HT1080 (cell line): ENCODE measurements around the gene SIGLEC1. TPM values are rescaled to one million over a fixed set of nuclear protein-coding genes. Genes with fewer than 3 reads are reported as not detected.

Experiments
- DNase-seq: peaks from one replicate; pipeline ENCODE4 v3.0.0-alpha.2; 2015; ENCODE audit warnings: low read depth
- total RNA-seq: library from RNA; depleted of rRNA; stranded (reverse); fragments of >200 nt; shearing (Covaris generic); gene quantifications from 2 replicates; pipeline ENCODE4 v1.2.3, GENCODE V29; 2014

The SIGLEC1 gene
- total RNA-seq, 1 experiment from 2014 or later: not detected

DNA sequence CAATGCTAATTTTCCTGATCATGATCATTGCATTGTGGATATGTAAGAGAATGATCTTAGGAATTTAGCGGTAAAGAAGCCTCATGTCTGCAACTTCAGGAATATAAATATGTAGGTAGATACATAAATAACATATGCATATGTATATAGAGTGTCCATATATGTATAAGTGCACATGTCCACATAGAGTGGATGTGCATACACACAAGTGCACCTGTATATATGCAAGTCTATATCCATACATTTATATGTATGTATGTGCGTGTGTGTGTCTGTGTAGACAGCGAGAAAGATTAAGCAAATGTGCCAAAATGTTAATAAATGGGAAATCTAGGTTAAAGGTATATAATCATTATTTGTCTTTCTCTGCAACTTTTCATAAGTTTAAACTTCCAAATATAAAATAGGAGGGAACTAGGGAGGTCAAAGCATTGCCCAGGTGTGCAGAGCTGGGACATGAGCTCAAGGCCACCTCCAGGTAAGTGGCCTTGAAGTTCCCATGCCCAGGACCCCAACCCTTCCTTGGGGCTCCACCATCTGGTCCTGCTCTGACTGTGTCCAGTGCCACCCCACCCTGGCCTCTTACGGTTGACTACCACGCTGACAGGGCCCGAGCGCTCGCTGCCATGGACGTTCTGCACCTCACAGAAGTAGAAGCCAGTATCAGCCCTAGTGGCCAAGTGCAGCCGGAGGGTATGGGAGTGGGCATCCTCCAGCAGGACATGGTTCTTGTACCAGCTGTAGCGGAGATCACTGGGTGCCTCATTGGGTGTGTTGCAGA is 9.6 kb downstream of the SIGLEC1 start:
- no peak for DNase-seq

DNA sequence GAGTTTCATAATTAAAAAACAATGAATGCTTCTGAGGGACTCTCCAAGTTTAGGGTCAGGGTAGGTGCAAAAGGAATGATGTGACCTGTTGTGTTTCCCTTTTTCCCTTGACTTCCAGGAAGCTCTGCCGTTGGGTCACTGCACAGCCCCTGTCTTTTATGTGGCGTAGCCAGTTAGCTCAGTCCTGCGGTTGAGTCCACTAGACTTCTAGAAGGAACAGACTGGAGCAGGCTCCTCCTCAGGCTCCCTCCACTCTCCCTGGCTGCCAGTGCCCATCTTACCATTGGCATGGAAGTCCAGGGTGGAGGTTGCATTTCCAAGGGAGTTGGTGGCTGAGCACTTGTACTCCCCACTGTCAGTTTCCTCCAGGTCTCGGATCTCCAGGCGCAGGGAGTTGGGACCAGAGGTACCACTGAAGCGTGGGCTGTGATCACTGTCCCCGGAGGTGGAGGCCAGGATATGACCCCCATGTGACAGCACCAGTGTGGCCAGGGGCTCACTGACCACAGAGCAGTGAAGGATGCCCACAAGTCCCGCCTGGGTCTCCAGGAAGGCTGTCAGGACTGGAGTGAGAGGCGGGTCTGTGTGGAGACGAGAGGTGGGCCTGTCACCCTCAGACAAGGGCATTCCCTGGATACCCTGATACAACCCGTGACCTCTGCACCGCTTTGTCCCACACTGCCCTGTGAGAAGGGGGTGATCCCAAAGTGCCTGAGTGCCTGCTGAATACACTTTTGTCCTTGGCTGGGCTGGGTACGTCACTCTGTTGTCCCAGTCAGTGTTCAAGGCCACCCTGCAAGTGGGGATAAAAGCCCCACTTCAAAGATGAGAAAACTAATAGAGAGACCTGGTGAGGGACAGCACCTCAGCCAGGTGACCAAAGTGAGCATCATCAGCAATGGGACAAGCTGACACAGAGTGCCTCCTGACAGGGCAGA is 11.1 kb downstream of the SIGLEC1 start:
- DNase-seq: no peak

DNA sequence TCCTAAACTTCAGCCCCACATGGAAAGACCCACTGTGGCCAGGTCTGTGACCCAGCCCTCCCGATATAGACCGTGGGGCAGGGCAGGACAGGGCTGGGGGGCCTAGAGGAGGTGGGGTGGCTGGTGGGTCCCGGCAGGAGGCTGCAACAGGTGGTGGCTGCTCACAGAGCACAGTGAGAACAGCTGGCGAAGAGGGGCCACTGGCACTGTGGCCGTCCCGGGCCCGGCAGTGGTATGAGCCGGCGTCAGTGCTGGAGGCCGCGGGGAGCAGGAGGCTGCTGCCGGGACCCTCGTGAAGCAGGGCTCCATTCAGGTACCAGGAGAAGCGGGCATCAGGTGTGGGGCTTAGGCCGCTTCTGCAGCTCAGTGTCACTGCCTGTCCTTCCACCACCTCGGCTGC is 13.4 kb downstream of the SIGLEC1 start:
- no peak for DNase-seq

DNA sequence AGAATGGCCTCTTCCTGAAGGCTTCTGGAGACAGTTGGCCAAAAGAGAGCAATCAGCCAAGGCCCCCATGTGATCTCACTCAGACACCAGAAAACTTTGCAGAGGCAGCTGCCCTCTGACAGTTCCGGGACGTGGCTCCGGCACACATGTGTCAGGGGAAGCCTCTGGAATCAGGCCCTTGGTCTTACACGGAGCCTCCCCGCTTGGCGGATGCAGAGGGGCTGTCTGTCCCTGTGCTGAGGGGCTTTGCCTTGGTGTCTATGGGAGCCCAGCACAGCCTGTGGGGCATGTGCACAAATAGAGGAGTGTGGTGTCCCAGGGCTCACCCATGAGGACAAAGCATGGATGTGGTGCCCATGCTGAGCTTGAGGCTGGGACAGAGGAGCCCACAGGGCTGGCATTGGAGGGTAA is 13.8 kb downstream of the SIGLEC1 start:
- no peak for DNase-seq

DNA sequence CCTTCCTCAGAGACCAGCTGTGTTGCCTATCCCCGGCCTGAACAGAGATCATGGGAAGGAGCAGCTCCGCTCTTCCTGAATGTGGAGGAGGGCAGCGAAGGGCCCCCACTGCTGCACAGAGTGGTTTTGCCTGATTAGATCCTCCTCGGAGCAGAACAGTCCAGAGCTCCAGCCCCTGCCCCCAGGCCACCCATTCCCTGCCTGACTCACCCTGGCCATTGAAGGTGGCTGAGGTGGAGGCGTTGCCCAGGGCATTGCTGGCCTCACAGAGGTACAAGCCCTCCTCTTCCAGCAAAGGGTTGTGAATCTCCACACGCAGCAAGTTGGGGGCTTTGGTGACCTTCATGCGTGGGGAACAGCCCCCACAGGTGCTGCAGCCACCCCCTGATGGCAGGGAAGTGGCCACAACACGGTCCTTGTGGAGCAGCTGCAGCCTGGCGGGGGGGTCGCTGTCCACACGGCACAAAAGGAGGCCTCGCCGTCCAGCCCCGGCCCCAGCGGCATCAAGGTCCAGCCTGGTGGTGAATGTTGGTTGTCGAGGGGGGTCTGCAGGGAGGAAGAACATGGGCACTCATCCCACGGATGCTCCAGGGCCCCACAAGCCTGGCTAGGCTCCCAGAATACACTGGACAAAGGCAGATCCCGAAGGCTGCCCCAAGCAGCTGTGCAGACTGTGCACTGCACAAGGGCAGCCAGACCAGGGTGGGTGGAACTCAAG is 14.7 kb downstream of the SIGLEC1 start:
- no peak for DNase-seq

- DNase-seq: no peak
Measured at GRCh38 chr20:3696745-3697587, 15.4 kb downstream of the SIGLEC1 start.

DNA sequence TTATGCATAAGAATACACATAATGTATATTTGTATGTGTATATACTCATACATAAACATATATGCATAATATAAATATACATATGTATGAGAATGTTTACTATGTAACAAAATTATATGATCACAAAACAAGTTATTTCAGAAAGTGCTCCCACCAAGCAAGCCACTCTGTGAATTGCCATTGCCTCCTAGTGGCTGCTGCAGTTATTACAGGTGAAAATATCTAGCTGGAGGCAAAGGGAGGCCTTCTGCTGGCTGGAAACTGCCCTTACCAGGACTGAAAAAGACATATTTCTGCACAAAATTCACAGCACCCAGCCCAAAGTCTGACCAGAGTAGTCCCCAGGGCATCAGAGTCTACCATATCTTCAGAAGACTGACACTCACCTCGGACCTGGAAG is 16.2 kb downstream of the SIGLEC1 start:
- no peak for DNase-seq

- DNase-seq: no peak
Measured at GRCh38 chr20:3694864-3695263, 17.5 kb downstream of the SIGLEC1 start.

- no peak for DNase-seq
Measured at GRCh38 chr20:3693376-3693775, 19.0 kb downstream of the SIGLEC1 start.

DNA sequence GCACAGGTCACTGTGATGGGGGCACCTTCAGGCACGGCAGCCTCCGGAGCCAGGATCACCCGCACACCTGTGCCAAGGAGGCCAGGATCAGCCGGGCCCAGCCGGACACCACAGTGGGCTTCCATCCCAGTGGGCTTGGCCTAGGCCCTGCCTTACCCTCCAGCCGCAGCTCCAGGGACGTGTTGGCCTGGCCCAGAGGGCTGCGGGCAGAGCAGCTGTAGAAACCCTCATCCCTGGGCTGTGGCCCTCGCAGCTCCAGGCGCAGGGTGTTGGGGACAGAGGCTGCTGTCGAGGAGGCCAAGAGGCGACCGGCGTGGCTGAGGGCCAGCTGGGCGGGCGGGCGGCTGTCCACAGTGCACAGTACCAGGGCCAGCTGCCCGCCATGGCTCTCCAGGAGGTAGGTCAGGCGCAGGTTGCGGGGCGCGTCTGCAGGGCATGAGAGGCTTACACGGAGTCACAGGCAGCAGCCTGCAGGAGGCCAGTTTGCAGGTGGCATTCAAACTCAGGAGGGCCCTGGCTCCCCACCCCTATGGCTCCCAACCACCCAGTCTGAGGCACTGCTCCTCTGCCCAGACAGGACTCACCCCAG is 19.6 kb downstream of the SIGLEC1 start:
- no peak for DNase-seq

- DNase-seq: no peak
Measured at GRCh38 chr20:3691897-3692296, 20.5 kb downstream of the SIGLEC1 start.

- DNase-seq: no peak
Measured at GRCh38 chr20:3691306-3691705, 21.1 kb downstream of the SIGLEC1 start.

- no peak for DNase-seq
Measured at GRCh38 chr20:3690413-3690812, 22.0 kb downstream of the SIGLEC1 start.

DNA sequence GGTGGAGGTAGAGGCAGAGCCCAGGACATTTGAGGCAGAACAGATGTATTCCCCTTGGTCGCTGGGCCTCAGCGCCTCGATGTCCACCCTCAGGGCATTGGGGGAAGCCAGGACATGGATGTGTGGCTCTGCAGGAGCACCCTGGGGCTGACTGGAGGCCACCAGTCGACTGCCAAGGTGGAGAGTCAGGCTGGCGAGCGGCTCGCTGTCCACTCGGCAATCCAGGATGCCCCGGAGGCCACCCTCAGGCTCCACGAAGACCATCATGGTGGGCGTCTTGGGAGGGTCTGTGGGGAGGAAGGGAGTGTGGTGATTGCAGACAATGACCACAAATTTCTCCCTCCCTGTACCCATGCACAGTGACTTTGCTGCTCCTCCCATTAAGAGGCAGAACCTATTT is 22.4 kb downstream of the SIGLEC1 start:
- DNase-seq: no peak

GRCh38 chr20:3687655-3688054 is 24.7 kb downstream of the SIGLEC1 start:
- DNase-seq: peak; percentile 53

GRCh38 chr20:3686867-3687321 is 25.5 kb downstream of the SIGLEC1 start:
- peak; percentile 51 for DNase-seq

- DNase-seq: no peak
Measured at GRCh38 chr20:3686421-3686820, 26.0 kb downstream of the SIGLEC1 start.

GRCh38 chr20:3685341-3685740 is 27.1 kb downstream of the SIGLEC1 start:
- DNase-seq: no peak

- no peak for DNase-seq
Measured at GRCh38 chr20:3681931-3682781, 30.2 kb downstream of the SIGLEC1 start, which contains the start of gene ADAM33. Gene ADAM33, minus strand, starts transcription at chr20:3682010. Its CDS starts 6 bp downstream, at chr20:3682004.
